NCI-H1436 treated with DMSO at 0.1 percent for 48 hours (cell line): ENCODE data around the gene NTN5.

ENCODE experiments used
- DNase-seq: peaks from one replicate; lab custom pipeline; 2025; lab: John Stamatoyannopoulos, UW

NTN5 gene

GRCh38 chr19:48629599-48630295 is 43.1 kb downstream of the NTN5 start:
- no peak for DNase-seq

DNA sequence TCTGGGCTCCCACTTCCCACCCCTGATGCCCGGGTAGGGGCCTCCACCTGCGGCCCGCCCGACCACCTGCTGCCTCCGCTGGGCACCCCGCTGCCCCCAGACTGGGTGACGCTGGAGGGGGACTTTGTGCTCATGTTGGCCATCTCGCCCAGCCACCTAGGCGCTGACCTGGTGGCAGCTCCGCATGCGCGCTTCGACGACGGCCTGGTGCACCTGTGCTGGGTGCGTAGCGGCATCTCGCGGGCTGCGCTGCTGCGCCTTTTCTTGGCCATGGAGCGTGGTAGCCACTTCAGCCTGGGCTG is 43.6 kb downstream of the NTN5 start:
- no peak for DNase-seq

DNA sequence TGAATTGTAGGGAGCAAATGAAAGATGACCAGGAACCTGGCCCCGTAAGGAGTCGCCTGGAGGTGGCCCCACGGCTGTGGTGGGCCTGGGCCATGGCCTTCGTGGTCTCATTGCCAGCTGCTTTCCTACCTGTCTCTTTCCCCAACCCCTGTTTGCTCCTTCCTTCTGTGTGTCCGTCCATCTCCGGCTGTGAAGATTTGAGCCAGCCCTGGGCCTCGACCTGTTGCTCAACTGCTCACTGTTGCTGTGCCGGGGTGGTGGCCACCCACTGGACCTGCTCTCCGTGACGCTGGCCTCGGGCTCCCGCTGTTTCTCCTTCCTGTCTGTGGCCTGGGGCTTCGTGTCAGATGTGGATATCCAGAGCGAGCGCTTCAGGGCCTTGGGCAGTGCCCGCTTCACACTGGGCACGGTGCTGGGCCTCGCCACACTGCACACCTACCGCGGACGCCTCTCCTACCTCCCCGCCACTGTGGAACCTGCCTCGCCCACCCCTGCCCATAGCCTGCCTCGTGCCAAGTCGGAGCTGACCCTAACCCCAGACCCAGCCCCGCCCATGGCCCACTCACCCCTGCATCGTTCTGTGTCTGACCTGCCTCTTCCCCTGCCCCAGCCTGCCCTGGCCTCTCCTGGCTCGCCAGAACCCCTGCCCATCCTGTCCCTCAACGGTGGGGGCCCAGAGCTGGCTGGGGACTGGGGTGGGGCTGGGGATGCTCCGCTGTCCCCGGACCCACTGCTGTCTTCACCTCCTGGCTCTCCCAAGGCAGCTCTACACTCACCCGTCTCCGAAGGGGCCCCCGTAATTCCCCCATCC is 44.1 kb downstream of the NTN5 start:
- DNase-seq, result no peak

- DNase-seq, result no peak
These were observed 44.9 kb downstream of the NTN5 start for GRCh38 chr19:48627865-48628314.

- no peak for DNase-seq
These were observed 45.5 kb downstream of the NTN5 start for GRCh38 chr19:48627201-48627864.

- DNase-seq, result no peak
These were observed 46.9 kb downstream of the NTN5 start for GRCh38 chr19:48625891-48626327.

- no peak for DNase-seq
These were observed 47.8 kb downstream of the NTN5 start for GRCh38 chr19:48624791-48625723.

- peak; percentile 98 for DNase-seq
These were observed 48.7 kb downstream of the NTN5 start for GRCh38 chr19:48624067-48624594.

DNA sequence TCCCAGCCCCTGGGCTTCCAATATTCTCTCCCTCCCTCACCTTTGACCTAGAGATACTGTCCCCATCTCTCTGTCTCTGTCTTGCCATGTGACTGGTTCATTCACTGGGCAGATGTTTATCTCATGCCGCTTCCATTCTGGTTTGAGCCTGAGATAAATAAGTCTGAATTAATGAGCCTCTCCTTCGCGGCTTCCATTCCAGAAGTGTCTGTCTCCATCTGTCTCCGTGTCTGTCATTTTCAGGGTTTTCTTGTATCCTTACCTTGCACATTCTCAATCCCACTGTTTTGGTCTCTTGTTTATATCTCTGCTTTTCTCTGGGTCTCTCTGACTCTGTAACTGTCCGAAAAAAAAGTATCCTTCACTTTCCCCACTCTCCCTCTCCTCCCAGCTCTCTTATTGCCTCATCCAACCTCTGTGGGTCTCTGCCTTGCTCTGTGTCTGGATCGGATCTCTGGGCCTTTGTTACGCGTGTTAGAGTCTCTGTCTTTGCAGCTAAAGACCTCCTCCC is 49.2 kb downstream of the NTN5 start:
- no peak for DNase-seq

DNA sequence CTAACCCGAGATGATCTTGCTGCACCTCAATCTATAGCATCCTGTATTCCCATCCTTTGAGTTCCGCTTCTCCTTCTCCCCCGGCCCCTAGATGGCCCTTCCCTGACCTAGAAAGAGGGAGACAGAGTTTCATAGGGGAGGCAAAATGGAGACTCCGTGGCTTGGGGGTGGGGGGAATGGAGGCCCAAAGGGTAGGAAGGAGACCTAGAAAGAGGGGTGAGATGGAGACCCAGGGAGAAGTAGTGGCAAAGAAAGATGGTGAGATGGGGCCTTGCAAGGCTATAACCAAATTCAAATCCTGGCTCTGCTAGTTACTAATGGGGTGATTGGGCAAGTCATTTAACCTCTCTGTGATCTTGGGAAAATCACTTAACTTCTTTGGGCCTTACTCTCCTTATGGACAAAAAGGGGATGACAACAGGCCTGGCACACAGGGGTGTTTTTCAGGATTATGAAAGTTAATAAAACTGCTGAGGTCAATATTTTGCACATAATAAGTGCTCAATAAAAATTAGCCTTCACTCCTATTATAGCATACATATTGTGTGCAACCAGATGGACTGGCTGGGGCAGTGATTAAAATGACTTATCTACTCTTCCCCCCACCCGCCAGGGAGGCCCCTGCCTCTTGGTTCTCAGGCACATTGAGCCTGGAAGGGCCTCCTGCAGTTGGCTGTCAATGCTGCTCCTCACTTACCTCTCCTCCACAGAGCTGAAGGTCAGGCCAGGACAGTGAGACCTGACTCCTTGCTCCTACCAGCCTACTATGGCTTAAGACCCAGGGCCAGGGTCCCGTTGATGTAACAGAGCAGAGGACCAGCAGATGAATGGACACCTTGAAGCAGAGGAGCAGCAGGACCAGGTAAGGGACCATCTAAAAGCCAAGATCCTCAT is 52.9 kb downstream of the NTN5 start:
- DNase-seq, result no peak

- peak; percentile 99 for DNase-seq
These were observed 53.7 kb downstream of the NTN5 start, which contains the start of the genes RPL18 and SPHK2 for GRCh38 chr19:48618916-48619691. Gene RPL18 (minus strand): TSS chr19:48619178. CDS start chr19:48619143, 35 bp downstream. Gene SPHK2 (plus strand): TSS chr19:48619506. CDS start chr19:48620515, 1,009 bp downstream.

- no peak for DNase-seq
These were observed 54.4 kb downstream of the NTN5 start for GRCh38 chr19:48618278-48618915.

GRCh38 chr19:48617146-48617937 is 55.5 kb downstream of the NTN5 start:
- DNase-seq, result no peak

- DNase-seq, result no peak
These were observed 56.2 kb downstream of the NTN5 start for GRCh38 chr19:48616491-48617056.

DNA sequence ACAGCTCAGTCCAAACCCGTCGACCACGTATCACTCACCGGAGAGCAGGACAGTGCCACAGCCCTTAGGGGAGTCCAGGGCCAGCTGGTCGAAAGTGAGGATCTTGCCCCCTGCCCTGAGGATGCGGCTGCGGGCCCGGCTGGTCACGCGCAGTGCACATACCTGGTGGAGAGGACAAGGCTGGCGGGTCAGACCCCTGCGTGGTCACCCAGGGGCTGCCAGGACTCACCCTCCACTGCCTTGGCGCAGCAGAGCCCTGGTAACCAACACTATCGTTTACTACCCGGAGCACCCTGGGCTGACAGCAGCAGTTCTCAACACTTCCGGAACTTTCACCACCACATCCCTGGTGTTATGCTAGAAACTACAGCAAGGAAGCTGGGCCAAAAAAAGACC is 56.8 kb downstream of the NTN5 start:
- no peak for DNase-seq

DNA sequence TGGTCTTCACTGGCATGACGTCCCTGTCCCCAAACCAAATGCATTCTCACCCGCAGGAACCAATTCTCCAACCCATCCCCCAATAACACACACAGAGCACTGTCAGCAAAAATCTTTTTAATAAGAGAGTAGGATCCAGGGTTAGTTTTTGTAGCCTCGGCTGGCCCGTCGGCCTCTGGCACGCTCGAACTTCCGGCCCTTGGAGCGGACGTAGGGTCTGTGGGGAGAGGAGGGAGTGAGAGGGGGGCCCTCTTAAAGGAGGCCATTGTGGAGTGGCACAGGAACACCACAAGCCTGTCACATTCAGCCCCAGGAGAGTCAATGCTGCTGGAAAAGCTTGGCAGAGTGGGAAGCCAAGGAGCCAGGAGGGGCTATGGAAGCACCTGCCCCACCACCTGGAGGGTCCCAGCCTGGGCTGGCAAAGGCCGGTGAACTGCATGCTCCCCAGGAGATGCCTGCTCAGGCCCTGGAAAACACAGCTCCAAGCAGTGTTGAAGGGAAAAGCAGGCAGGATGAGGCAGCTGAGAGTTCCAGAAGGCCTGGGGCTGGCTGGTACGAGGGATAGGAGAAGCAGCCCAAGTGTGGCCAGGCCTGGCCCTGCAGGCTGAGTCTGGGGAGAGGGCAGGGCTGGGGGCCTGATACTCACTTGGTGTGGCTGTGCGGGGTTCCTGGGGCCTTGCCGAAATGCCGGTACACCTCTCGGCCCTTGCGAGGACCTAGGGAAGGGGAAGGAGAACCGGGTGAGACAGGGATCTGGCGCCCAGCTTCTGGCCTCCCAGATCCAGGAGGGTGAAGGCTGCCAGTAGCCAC is 57.4 kb downstream of the NTN5 start:
- DNase-seq, result no peak
